Astrocyte (in vitro differentiated cells and primary cell): ENCODE data around the gene CNTNAP2. TPM values are rescaled to one million over a fixed set of nuclear protein-coding genes. Genes with fewer than 3 reads are reported as not detected.

Source experiments
- DNase-seq: peaks from one replicate; pipeline ENCODE4 v3.0.0-alpha.2; 2010; ENCODE audit warnings: low read depth
- FAIRE-seq: peaks from 2 replicates; lab custom pipeline; 2011; peaks lifted over from hg19 to GRCh38; lab: Jason Lieb, UNC
- H2AFZ ChIP-seq: 2 replicates; pipeline ENCODE4 v1.6.0; 2012; ENCODE audit warnings: low read depth, low read length, inconsistent platforms
- H3K27ac ChIP-seq: 2 replicates; pipeline ENCODE4 v1.5.1; 2011; ENCODE audit warnings: low read depth, low read length, inconsistent platforms
- H3K27me3 ChIP-seq: 2 replicates; pipeline ENCODE4 v1.6.0; 2011; ENCODE audit warnings: low read length, inconsistent platforms; ENCODE audit not compliant: insufficient read depth
- H3K36me3 ChIP-seq: 2 replicates; pipeline ENCODE4 v1.5.1; 2011; ENCODE audit warnings: low read length, inconsistent platforms; ENCODE audit not compliant: insufficient read depth
- H3K4me1 ChIP-seq: 2 replicates; pipeline ENCODE4 v1.5.1; 2011; ENCODE audit warnings: low read length, inconsistent platforms; ENCODE audit not compliant: insufficient read depth
- H3K4me2 ChIP-seq: 2 replicates; pipeline ENCODE4 v1.6.0; 2012; ENCODE audit warnings: low read length, inconsistent platforms
- H3K4me3 ChIP-seq: 2 replicates; pipeline ENCODE4 v1.5.1; 2011; ENCODE audit warnings: low read depth, mild to moderate bottlenecking, low read length, inconsistent platforms; ENCODE audit not compliant: insufficient read depth
- H3K79me2 ChIP-seq: 2 replicates; pipeline ENCODE4 v1.6.0; 2012; ENCODE audit warnings: mild to moderate bottlenecking, low read length, inconsistent platforms; ENCODE audit not compliant: insufficient read depth
- H3K9ac ChIP-seq: 2 replicates; pipeline ENCODE4 v1.6.0; 2012; ENCODE audit warnings: mild to moderate bottlenecking, low read length, inconsistent platforms
- H3K9me3 ChIP-seq: 2 replicates; pipeline ENCODE4 v1.5.1; 2012; ENCODE audit warnings: low read depth, mild to moderate bottlenecking, low read length, inconsistent platforms; ENCODE audit not compliant: insufficient read depth
- H4K20me1 ChIP-seq: 2 replicates; pipeline ENCODE4 v1.6.0; 2012; ENCODE audit warnings: low read length, inconsistent platforms; ENCODE audit not compliant: insufficient read depth
- H3K27ac Mint-ChIP-seq: one replicate; pipeline ENCODE4 v1.8.0; 2021; ENCODE audit warnings: mild to moderate bottlenecking, mixed read lengths; ENCODE audit not compliant: unreplicated experiment
- H3K27me3 Mint-ChIP-seq: one replicate; pipeline ENCODE4 v1.8.0; 2021; ENCODE audit warnings: low read depth, mixed read lengths; ENCODE audit not compliant: unreplicated experiment
- H3K36me3 Mint-ChIP-seq: one replicate; pipeline ENCODE4 v1.8.0; 2021; ENCODE audit warnings: low read depth, mixed read lengths; ENCODE audit not compliant: unreplicated experiment
- H3K4me1 Mint-ChIP-seq: one replicate; pipeline ENCODE4 v1.8.0; 2021; ENCODE audit warnings: low read depth, mixed read lengths; ENCODE audit not compliant: unreplicated experiment
- H3K4me3 Mint-ChIP-seq: one replicate; pipeline ENCODE4 v1.8.0; 2021; ENCODE audit warnings: mild to moderate bottlenecking, moderate library complexity, mixed read lengths; ENCODE audit not compliant: unreplicated experiment
- H3K9me3 Mint-ChIP-seq: one replicate; pipeline ENCODE4 v1.8.0; 2021; ENCODE audit warnings: mild to moderate bottlenecking, mixed read lengths; ENCODE audit not compliant: unreplicated experiment
- CTCF ChIP-seq: IDR thresholded peaks from 2 replicates; pipeline ENCODE4 v1.5.1; 2011; ENCODE audit warnings: low read depth, mild to moderate bottlenecking, inconsistent platforms, low read length, moderate library complexity; ENCODE audit not compliant: insufficient read depth
- EZH2 ChIP-seq: IDR thresholded peaks from 2 replicates; pipeline ENCODE4 v1.6.1; 2012; ENCODE audit warnings: mild to moderate bottlenecking, low read length, inconsistent platforms; ENCODE audit not compliant: insufficient read depth
- total RNA-seq: library from RNA; stranded (reverse); gene quantifications from 2 replicates; pipeline ENCODE4 v1.2.1, GENCODE V29; 2021

The CNTNAP2 gene
- total RNA-seq, 1 donor from 2014 or later, result 20.0 TPM

GRCh38 chr7:146878901-146879300 is 762.3 kb downstream of the CNTNAP2 start:
- Mint-ChIP-seq H3K36me3 (no peaks in the 10 kb centered on the region), H3K9me3 (no peaks in the 10 kb centered on the region), H3K4me1 (no peaks in the 10 kb centered on the region), H3K27me3 (no peaks in the 10 kb centered on the region), H3K27ac (no peak overlapping the region), H3K4me3 (no peak overlapping the region)
- no peak overlapping the region for H2AFZ ChIP-seq
- H3K4me3 ChIP-seq, result no peak overlapping the region
- H3K36me3 ChIP-seq, result no peaks in the 10 kb centered on the region
- FAIRE-seq, result no peak
- no peak overlapping the region for H3K27ac ChIP-seq
- TF ChIP-seq CTCF (no peak), EZH2 (no peak)
- no peak for DNase-seq
- no peaks in the 10 kb centered on the region for H3K79me2 ChIP-seq
- no peaks in the 10 kb centered on the region for H3K9me3 ChIP-seq
- no peak overlapping the region for H3K9ac ChIP-seq
- no peak overlapping the region for H3K4me2 ChIP-seq
- H3K4me1 ChIP-seq, result no peaks in the 10 kb centered on the region
- no peaks in the 10 kb centered on the region for H4K20me1 ChIP-seq
- no peaks in the 10 kb centered on the region for H3K27me3 ChIP-seq

GRCh38 chr7:146885231-146885630 is 768.6 kb downstream of the CNTNAP2 start:
- Mint-ChIP-seq H3K36me3 (no peaks in the 10 kb centered on the region), H3K27ac (no peak overlapping the region), H3K4me3 (no peak overlapping the region), H3K27me3 (no peaks in the 10 kb centered on the region), H3K9me3 (no peaks in the 10 kb centered on the region), H3K4me1 (no peaks in the 10 kb centered on the region)
- FAIRE-seq (no peak), DNase-seq (no peak)
- H3K79me2 ChIP-seq, result no peaks in the 10 kb centered on the region
- H3K36me3 ChIP-seq, result no peaks in the 10 kb centered on the region
- TF ChIP-seq EZH2 (no peak), CTCF (no peak)
- H3K4me3 ChIP-seq, result no peak overlapping the region
- H3K9me3 ChIP-seq, result no peaks in the 10 kb centered on the region
- no peak overlapping the region for H3K27ac ChIP-seq
- H3K9ac ChIP-seq, result no peak overlapping the region
- no peaks in the 10 kb centered on the region for H3K4me1 ChIP-seq
- H3K27me3 ChIP-seq, result no peaks in the 10 kb centered on the region
- H3K4me2 ChIP-seq, result no peak overlapping the region
- no peaks in the 10 kb centered on the region for H4K20me1 ChIP-seq
- no peak overlapping the region for H2AFZ ChIP-seq

GRCh38 chr7:146889806-146890555 is 773.4 kb downstream of the CNTNAP2 start:
- Histone ChIP-seq H2AFZ (no peak overlapping the region), H3K36me3 (no peaks in the 10 kb centered on the region), H3K4me2 (no peak overlapping the region), H3K9me3 (no peaks in the 10 kb centered on the region), H3K4me1 (no peaks in the 10 kb centered on the region), H3K27me3 (no peaks in the 10 kb centered on the region), H3K4me3 (no peak overlapping the region), H3K9ac (no peak overlapping the region), H3K79me2 (no peaks in the 10 kb centered on the region), H4K20me1 (no peaks in the 10 kb centered on the region), H3K27ac (no peak overlapping the region)
- TF ChIP-seq EZH2, result no peak
- no peak for TF ChIP-seq CTCF
- H3K27me3 Mint-ChIP-seq, result no peaks in the 10 kb centered on the region
- no peak overlapping the region for H3K4me3 Mint-ChIP-seq
- H3K9me3 Mint-ChIP-seq, result no peaks in the 10 kb centered on the region
- H3K4me1 Mint-ChIP-seq, result peaks cover 5% of the 10 kb centered on the region
- H3K27ac Mint-ChIP-seq, result no peak overlapping the region
- FAIRE-seq (no peak), DNase-seq (no peak)
- H3K36me3 Mint-ChIP-seq, result no peaks in the 10 kb centered on the region
